ENCODE data around the gene TRMU.

Gene TRMU

DNA sequence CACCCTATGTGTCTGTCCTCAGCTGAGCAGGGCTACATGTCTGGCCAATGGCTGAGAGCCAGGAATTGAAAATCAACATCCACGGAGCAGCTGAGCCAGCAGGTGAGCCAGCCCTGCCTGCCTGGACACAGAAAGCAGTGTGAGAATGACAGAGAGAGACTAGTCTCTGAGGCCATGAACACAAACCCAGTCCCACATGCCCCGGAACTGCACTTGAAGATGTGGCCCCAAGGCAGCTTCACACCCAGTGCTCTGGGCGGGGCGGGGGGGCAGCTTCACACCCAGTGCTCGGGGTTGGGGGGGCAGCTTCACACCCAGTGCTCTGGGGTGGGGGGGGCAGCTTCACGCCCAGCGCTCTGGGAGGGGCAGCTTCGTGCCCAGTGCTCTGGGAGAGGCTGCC lies 37.6 kb downstream of the TRMU start:
- TF ChIP-seq, protein P1, sequence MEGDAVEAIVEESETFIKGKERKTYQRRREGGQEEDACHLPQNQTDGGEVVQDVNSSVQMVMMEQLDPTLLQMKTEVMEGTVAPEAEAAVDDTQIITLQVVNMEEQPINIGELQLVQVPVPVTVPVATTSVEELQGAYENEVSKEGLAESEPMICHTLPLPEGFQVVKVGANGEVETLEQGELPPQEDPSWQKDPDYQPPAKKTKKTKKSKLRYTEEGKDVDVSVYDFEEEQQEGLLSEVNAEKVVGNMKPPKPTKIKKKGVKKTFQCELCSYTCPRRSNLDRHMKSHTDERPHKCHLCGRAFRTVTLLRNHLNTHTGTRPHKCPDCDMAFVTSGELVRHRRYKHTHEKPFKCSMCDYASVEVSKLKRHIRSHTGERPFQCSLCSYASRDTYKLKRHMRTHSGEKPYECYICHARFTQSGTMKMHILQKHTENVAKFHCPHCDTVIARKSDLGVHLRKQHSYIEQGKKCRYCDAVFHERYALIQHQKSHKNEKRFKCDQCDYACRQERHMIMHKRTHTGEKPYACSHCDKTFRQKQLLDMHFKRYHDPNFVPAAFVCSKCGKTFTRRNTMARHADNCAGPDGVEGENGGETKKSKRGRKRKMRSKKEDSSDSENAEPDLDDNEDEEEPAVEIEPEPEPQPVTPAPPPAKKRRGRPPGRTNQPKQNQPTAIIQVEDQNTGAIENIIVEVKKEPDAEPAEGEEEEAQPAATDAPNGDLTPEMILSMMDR (IDR thresholded peaks at IDR 0.05; ENCODE audit: low read depth, low read length) = no peak
- DNase-seq (ENCODE audit: extremely low read depth, low read depth) = no peak

DNA sequence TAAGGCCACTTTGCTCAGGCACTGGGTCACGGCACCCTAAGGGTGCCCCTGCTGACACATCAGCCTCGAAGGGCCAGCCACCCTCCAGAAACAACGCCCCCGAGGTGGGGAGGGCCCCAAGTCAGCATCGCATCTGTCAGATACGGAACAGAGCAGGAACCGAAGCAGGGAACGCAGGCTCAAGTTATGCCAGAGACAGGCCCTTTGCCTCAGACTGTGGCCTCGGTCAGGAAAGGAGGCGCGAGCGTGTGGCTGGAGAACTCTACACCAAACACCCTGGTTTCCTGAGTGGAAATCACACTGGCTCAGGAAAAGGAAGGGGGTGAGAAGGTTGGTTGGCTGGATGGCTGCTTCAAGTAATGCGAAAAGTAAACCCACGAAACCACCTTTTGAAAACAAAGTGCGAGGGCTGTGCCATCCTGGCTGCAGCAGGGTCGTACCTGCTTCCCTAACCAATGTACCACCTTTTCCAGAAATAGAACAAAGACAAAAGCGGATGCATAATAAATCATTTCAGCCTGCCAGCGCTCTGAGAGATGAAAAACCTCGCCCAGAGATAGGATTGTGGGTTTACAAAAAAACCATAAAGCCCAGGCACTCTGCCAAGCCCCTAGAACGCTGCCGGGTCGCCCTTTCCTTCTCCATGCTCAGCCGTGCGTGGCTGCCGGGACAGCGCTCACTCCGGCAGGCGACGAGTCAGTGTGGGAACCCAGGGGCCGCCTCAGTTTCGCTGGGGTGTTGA lies 38.6 kb downstream of the TRMU start:
- DNase-seq (ENCODE audit: extremely low read depth, low read depth) = no peak
- TF ChIP-seq, protein P1 (IDR thresholded peaks at IDR 0.05; ENCODE audit: low read depth, low read length) = no peak

DNA sequence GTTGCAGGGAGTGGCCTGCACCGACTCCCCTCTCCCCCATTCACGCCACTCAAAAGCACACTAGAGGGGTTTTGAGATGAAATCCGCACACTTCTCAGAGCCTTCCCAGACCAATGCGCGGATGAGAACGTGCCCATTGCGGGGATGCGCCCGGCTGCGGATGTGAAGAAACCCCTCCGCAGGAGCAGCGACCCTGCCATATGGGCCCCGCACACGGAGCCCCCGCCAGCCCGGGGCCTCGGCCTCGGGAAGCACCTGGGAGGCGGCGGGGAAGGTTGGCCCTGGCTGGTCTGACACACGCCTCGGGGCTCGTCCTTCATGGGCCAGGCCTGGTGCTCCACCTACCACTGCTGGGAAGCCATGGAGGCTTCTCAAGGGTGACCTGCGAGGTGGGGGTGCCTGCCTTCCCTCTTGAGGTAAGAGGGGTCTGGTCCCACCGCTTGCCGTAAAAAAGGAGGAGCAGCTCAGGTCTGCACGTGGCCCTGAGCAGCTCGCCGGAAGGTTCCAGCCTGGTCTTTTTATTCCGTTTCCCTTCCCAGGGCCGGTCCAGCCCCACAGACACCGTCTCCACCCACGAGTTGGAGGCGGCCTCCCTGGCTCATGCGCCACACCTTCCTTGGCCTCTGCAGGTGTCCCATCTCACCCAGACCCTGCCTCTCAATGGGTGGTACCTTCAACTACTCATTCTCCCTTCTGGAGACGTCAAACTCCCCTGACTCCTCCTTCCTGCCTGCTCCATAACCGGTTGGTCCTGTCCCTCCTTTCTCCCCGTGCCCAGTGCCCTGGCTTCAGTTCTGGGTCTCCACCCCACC lies 39.4 kb downstream of the TRMU start:
- TF ChIP-seq, protein P1 (IDR thresholded peaks at IDR 0.05; ENCODE audit: low read depth, low read length) = no peak
- DNase-seq (ENCODE audit: extremely low read depth, low read depth) = no peak

DNA sequence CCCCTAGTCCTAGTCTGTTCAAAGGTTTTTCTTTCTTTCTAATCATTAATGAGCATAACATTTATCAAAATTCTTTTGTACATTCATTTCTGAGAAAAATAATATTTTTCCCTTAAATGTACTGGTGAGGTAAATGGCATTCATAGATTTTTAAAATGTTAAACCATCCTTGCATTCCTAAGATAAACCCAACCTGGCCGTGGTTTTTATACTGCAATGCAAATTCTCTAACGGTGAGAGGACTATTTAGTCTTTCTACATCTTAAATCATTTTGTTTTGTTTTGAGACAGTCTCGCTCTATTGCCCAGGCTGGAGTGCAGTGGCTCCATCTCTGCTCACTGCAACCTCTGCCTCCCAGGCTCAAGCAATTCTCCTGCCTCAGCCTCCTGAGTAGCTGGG lies 40.6 kb downstream of the TRMU start:
- TF ChIP-seq, protein P1 (IDR thresholded peaks at IDR 0.05; ENCODE audit: low read depth, low read length) = no peak
- no peak for DNase-seq (ENCODE audit: extremely low read depth, low read depth)

DNA sequence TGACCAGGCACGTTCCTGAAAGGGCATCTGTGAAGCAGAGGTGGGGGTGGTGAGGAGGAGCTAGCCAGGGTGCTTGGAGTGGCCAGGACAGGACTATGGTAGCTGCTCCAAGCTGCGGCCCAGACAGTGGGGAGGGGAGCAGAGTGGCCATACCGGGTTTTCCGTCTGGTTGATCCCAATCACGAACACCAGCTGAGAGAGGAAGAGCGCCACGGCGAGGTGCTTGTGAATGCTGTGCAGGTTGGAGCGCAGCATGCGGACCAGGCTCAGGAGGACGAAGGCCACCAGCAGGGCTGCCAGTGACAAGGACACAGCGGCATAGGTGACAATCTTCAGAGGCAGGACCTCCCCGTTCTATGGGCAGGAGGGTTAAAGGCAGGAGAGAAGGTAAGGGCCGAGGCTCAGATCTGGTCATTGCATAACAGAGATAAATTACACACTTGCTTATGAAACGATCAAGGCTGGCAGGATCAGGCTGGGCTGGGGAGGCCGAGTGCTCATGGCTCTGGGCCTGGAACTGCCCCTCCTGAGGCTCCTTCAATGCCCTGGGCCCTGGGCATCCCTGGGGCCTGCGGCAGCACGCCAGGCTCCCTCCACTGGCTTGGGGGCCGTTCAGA lies 41.5 kb downstream of the TRMU start:
- TF ChIP-seq, protein P1 (IDR thresholded peaks at IDR 0.05; ENCODE audit: low read depth, low read length) = no peak
- no peak for DNase-seq (ENCODE audit: extremely low read depth, low read depth)

DNA sequence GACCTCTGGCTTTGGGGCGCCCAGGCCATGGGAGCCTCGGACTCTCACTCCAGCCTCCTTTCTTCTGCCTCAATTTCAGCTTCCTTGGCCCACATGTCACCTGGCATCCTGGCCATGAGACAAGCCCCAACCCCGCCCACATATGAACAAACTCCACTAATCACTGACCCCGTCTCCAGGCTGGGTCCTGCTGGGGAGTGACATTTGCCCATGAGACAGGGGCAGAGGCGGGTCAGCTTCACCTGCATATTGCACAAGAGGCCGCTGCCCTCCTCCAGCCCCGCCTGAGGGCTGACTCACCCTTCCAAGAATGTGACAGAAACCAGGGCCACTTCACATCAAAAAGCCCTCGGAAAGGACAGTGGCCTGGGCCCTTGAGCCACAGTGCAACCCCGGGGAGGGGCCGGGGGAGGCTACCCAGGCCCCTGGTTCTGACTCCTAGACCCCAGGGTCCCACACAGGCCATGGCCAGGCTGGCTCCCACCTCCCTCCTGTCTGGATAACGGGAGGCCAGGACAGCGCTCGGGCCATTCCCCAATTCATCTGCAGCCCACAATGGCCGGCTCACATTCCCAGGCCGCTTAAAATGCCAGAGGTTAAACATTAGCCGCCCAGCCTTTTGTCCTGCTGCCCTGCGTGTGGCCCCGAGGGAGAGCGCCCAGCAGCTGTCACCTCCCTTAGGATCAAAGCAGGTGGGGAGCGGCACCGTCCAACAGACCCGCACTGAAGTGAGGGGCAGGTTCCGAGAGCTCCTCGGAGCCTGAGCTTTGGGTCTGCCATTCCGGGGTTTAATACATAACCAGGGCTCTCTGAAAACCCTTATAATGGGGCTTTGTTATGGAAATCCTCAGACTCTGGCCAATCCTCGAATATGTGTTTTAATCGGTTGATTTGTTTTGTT lies 42.3 kb downstream of the TRMU start:
- TF ChIP-seq, protein P1 (IDR thresholded peaks at IDR 0.05; ENCODE audit: low read depth, low read length) = no peak
- DNase-seq (ENCODE audit: extremely low read depth, low read depth) = no peak
